ENCODE data around the gene XKRX. TPM values are rescaled to one million over a fixed set of nuclear protein-coding genes. Genes with fewer than 3 reads are reported as not detected.

Gene XKRX
- polyA plus RNA-seq, 1 of the 3 experiments (the other 2 are of a cell fraction), result not detected

- TF ChIP-seq FOSL2 (IDR thresholded peaks at IDR 0.05; ENCODE audit: borderline replicate concordance, low read depth), result no peak
- no peak for TF ChIP-seq RAD21 (IDR thresholded peaks at IDR 0.05; ENCODE audit: low read length)
- no peak for TF ChIP-seq TCF12 (IDR thresholded peaks at IDR 0.05)
- TF ChIP-seq USF2 (IDR thresholded peaks at IDR 0.05; ENCODE audit: borderline replicate concordance, low read depth, low read length), result no peak
- TF ChIP-seq TAF1 (IDR thresholded peaks at IDR 0.05; ENCODE audit: borderline replicate concordance, low read depth, low read length), result no peak
- TF ChIP-seq SMC3 (IDR thresholded peaks at IDR 0.05; ENCODE audit: low read depth, low read length), result no peak
- no peak for TF ChIP-seq RFX5 (IDR thresholded peaks at IDR 0.05; ENCODE audit: low read length)
- no peak for TF ChIP-seq POLR2AphosphoS5 (IDR thresholded peaks at IDR 0.05; ENCODE audit: low read depth, low read length)
- TF ChIP-seq MXI1 (IDR thresholded peaks at IDR 0.05; ENCODE audit: low read depth, low read length), result no peak
- TF ChIP-seq EZH2phosphoT487 (IDR thresholded peaks at IDR 0.05; ENCODE audit: borderline replicate concordance, low read depth), result no peak
- TF ChIP-seq EP300 (IDR thresholded peaks at IDR 0.05; ENCODE audit: borderline replicate concordance in 1 of 2, low read depth in 1 of 2, low read length in 1 of 2), result no peak
- TF ChIP-seq YY1 (IDR thresholded peaks at IDR 0.05; ENCODE audit: low read depth), result no peak
- TF ChIP-seq CTCF (IDR thresholded peaks at IDR 0.05), result no peak
- TF ChIP-seq ELF1 (IDR thresholded peaks at IDR 0.05), result no peak
- TF ChIP-seq NFIC (IDR thresholded peaks at IDR 0.05; ENCODE audit: borderline replicate concordance), result no peak
- TF ChIP-seq USF1 (IDR thresholded peaks at IDR 0.05; ENCODE audit: borderline replicate concordance, low read depth), result no peak
- no peak for TF ChIP-seq MEF2A (IDR thresholded peaks at IDR 0.05; ENCODE audit: borderline replicate concordance, low read depth)
- TF ChIP-seq FOXJ3 (CRISPR knock-in tag; IDR thresholded peaks at IDR 0.05), result no peak
- no peak overlapping the region for H3K9ac ChIP-seq
- H3K36me3 ChIP-seq (replicated peaks in 1 of 2; ENCODE audit: control insufficient read depth in 1 of 2, insufficient read depth in 2 of 2, low read length in 1 of 2), result no peaks in the 10 kb centered on the region
- ChIA-PET POLR2A (no interaction called here), CTCF (no interaction called here)
- H3K79me2 ChIP-seq (ENCODE audit: insufficient read depth), result no peaks in the 10 kb centered on the region
- H3K4me3 ChIP-seq (ENCODE audit: low read depth in 2 of 2, low read length in 1 of 2), result no peak overlapping the region
- no peaks in the 10 kb centered on the region for H3K4me1 ChIP-seq (ENCODE audit: control insufficient read depth in 1 of 2, insufficient read depth in 2 of 2, low read depth in 1 of 2, low read length in 1 of 2)
- H3K4me2 ChIP-seq, result no peak overlapping the region
- H3K27ac ChIP-seq (ENCODE audit: low read depth in 2 of 2, low read length in 1 of 2), result no peak overlapping the region
- H3K9me2 ChIP-seq, result no peaks in the 10 kb centered on the region
- no peak overlapping the region for H2AFZ ChIP-seq (ENCODE audit: low read depth)
- no peaks in the 10 kb centered on the region for H3F3A ChIP-seq (replicated peaks; ENCODE audit: insufficient read depth)
- H4K20me1 ChIP-seq (ENCODE audit: insufficient read depth), result no peaks in the 10 kb centered on the region
- WGBS (ENCODE audit: low lambda C conversion rate), result 16% methylated on average over 2 of the region's 2 CpGs
- H3K27me3 ChIP-seq (ENCODE audit: insufficient read depth), result no peaks in the 10 kb centered on the region
- no peaks in the 10 kb centered on the region for H3K9me3 ChIP-seq
- no peak for DNase-seq
Measured at GRCh38 chrX:100935767-100936166, 7.0 kb upstream of the XKRX start.
